ENCODE measurements around the gene SMAD4.

SMAD4 gene

GRCh38 chr18:51025512-51025911 lies 4.5 kb upstream of the SMAD4 start:
- no peak for TF ChIP-seq EGR1 (IDR thresholded peaks at IDR 0.05)
- TF ChIP-seq FOXM1 (IDR thresholded peaks at IDR 0.05; ENCODE audit: borderline replicate concordance, low read depth) = no peak
- TF ChIP-seq ZBTB7A (IDR thresholded peaks at IDR 0.05; ENCODE audit: low read depth) = no peak
- TF ChIP-seq EP300 (IDR thresholded peaks at IDR 0.05; ENCODE audit: borderline replicate concordance) = no peak
- TF ChIP-seq CEBPB (IDR thresholded peaks at IDR 0.05) = no peak
- TF ChIP-seq RAD21 (IDR thresholded peaks at IDR 0.05; ENCODE audit: low read depth) = no peak
- no peak for TF ChIP-seq NFIC (IDR thresholded peaks at IDR 0.05)
- no peak for TF ChIP-seq CREB1 (IDR thresholded peaks at IDR 0.05; ENCODE audit: low read depth)
- no peak for TF ChIP-seq TEAD4 (IDR thresholded peaks at IDR 0.05)

- no peak for TF ChIP-seq TEAD4 (IDR thresholded peaks at IDR 0.05)
- no peak for TF ChIP-seq USF1 (IDR thresholded peaks at IDR 0.05)
- no peak for TF ChIP-seq REST (IDR thresholded peaks at IDR 0.05; ENCODE audit: low read depth)
- TF ChIP-seq RAD21 (IDR thresholded peaks at IDR 0.05; ENCODE audit: low read depth) = no peak
- TF ChIP-seq MAX (IDR thresholded peaks at IDR 0.05) = no peak
- no peak for TF ChIP-seq ZBTB7A (IDR thresholded peaks at IDR 0.05; ENCODE audit: low read depth)
- no peak for TF ChIP-seq EGR1 (IDR thresholded peaks at IDR 0.05)
- no peak for TF ChIP-seq TCF12 (IDR thresholded peaks at IDR 0.05; ENCODE audit: low read depth)
- TF ChIP-seq YY1 (IDR thresholded peaks at IDR 0.05; ENCODE audit: low read depth) = no peak
- no peak for TF ChIP-seq CREB1 (IDR thresholded peaks at IDR 0.05; ENCODE audit: low read depth)
- no peak for TF ChIP-seq FOXM1 (IDR thresholded peaks at IDR 0.05; ENCODE audit: borderline replicate concordance, low read depth)
- no peak for TF ChIP-seq EP300 (IDR thresholded peaks at IDR 0.05; ENCODE audit: borderline replicate concordance)
- no peak for TF ChIP-seq NFIC (IDR thresholded peaks at IDR 0.05)
These were observed 1.7 kb upstream of the SMAD4 start for GRCh38 chr18:51028201-51028805.

- no peak for TF ChIP-seq CREB1 (IDR thresholded peaks at IDR 0.05; ENCODE audit: low read depth)
- TF ChIP-seq TCF12 (IDR thresholded peaks at IDR 0.05; ENCODE audit: low read depth) = no peak
- TF ChIP-seq REST (IDR thresholded peaks at IDR 0.05; ENCODE audit: low read depth) = no peak
- no peak for TF ChIP-seq EP300 (IDR thresholded peaks at IDR 0.05; ENCODE audit: borderline replicate concordance)
- TF ChIP-seq YY1 (IDR thresholded peaks at IDR 0.05; ENCODE audit: low read depth) = no peak
- no peak for TF ChIP-seq RAD21 (IDR thresholded peaks at IDR 0.05; ENCODE audit: low read depth)
- TF ChIP-seq FOXM1 (IDR thresholded peaks at IDR 0.05; ENCODE audit: borderline replicate concordance, low read depth) = no peak
- TF ChIP-seq ZBTB7A (IDR thresholded peaks at IDR 0.05; ENCODE audit: low read depth) = no peak
- TF ChIP-seq EGR1 (IDR thresholded peaks at IDR 0.05) = no peak
- TF ChIP-seq CEBPB (IDR thresholded peaks at IDR 0.05) = no peak
- no peak for TF ChIP-seq MAX (IDR thresholded peaks at IDR 0.05)
- no peak for TF ChIP-seq NFIC (IDR thresholded peaks at IDR 0.05)
- no peak for TF ChIP-seq TEAD4 (IDR thresholded peaks at IDR 0.05)
- no peak for TF ChIP-seq USF1 (IDR thresholded peaks at IDR 0.05)
- no peak for TF ChIP-seq TAF1 (IDR thresholded peaks at IDR 0.05; ENCODE audit: low read depth)
These were observed 677 bp upstream of the SMAD4 start for GRCh38 chr18:51029378-51029693.

GRCh38 chr18:51030537-51031258 lies 685 bp downstream of the SMAD4 start:
- TF ChIP-seq CREB1 (IDR thresholded peaks at IDR 0.05; ENCODE audit: low read depth) (no peak), TCF12 (IDR thresholded peaks at IDR 0.05; ENCODE audit: low read depth) (no peak), EGR1 (IDR thresholded peaks at IDR 0.05) (no peak), RAD21 (IDR thresholded peaks at IDR 0.05; ENCODE audit: low read depth) (no peak), TEAD4 (IDR thresholded peaks at IDR 0.05) (peak; percentile 14; the same call in 1 of the 2 replicates)

GRCh38 chr18:51032193-51032592 lies 2.2 kb downstream of the SMAD4 start:
- TF ChIP-seq MAX (IDR thresholded peaks at IDR 0.05) = no peak
- no peak for TF ChIP-seq EGR1 (IDR thresholded peaks at IDR 0.05)
- no peak for TF ChIP-seq USF1 (IDR thresholded peaks at IDR 0.05)
- no peak for TF ChIP-seq EP300 (IDR thresholded peaks at IDR 0.05; ENCODE audit: borderline replicate concordance)
- TF ChIP-seq TAF1 (IDR thresholded peaks at IDR 0.05; ENCODE audit: low read depth) = no peak
- TF ChIP-seq CREB1 (IDR thresholded peaks at IDR 0.05; ENCODE audit: low read depth) = no peak
- no peak for TF ChIP-seq NFIC (IDR thresholded peaks at IDR 0.05)
- TF ChIP-seq TCF12 (IDR thresholded peaks at IDR 0.05; ENCODE audit: low read depth) = no peak
- TF ChIP-seq ZBTB7A (IDR thresholded peaks at IDR 0.05; ENCODE audit: low read depth) = no peak
- TF ChIP-seq RAD21 (IDR thresholded peaks at IDR 0.05; ENCODE audit: low read depth) = no peak
- no peak for TF ChIP-seq CEBPB (IDR thresholded peaks at IDR 0.05)
- no peak for TF ChIP-seq YY1 (IDR thresholded peaks at IDR 0.05; ENCODE audit: low read depth)
- TF ChIP-seq TEAD4 (IDR thresholded peaks at IDR 0.05) = no peak

Data from Ishikawa (cell line).